GM19463 (cell line): ENCODE results near the gene ABCB9.
"Not testable (repeated sequence)": the region's sequence is repeated elsewhere in the genome, so short reads cannot be mapped to it uniquely, and the experiment has no call there.

Source experiments
- ATAC-seq: cut with Tn5 transposase; IDR thresholded peaks from one replicate; pipeline ENCODE4 v1.9.1; 2021; ENCODE audit warnings: mild to moderate bottlenecking, moderate library complexity; ENCODE audit not compliant: unreplicated experiment

Gene ABCB9

GRCh38 chr12:122903693-122904034 is 62.6 kb downstream of the ABCB9 start:
- ATAC-seq, result no peak

DNA sequence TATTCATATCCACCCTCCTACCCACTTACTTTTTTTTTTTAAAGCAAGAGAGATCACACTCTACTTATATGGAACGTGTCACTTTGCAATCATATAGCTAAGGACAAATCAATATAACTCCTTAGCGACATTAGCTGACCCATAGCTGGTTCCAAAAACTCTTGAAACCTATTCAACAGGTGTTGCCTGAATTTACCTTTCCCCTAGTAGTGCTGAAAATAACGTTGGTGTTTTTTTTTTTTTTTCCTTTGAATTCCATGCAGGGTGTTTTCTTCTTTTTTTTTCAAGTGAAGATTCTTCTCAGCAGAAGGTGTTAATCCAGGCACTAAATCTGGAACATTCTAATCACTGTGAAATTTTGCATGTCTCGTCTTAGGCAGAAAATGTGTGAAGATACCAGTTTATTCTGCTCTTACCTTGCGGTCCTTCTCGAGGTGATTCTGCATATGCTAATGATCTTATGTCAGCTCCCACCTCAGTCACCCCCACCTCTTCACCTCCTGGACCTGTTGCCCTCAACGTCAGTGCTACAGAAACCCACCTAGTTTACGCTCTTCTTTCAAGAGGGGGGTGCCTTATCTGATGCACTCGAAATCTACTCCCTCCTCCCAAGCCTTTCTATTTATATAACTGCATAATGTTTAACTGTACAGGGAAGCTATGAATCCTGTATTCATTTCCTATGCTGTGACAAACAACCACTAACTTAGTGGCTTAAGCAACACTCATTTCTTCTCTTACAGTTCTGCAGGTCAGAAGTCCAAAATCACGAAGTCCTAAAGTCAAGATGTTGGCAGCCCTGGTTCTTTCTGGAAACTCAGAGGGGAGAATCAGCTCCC is 63.2 kb downstream of the ABCB9 start:
- no peak for ATAC-seq

DNA sequence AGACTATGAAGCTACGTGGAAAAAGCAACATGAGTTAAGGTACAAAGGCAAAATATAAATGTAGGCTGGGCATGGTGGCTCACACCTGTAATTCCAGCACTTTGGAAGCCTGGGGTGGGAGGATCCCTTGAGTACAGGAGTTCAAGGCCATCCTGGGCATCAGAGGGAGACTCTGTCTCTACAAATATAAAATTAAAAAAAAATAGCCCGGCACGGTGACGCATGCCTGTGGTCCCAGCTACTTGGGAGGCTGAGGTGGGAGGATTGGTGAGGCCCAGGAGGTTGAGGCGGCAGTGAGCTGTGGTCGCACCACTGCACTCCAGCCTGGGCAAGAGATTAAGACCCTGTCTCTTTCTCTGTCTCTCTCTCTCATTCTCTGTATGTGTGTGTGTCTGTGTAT is 66.4 kb downstream of the ABCB9 start:
- no peak for ATAC-seq

GRCh38 chr12:122896662-122897061 is 69.6 kb downstream of the ABCB9 start:
- ATAC-seq, result no peak

DNA sequence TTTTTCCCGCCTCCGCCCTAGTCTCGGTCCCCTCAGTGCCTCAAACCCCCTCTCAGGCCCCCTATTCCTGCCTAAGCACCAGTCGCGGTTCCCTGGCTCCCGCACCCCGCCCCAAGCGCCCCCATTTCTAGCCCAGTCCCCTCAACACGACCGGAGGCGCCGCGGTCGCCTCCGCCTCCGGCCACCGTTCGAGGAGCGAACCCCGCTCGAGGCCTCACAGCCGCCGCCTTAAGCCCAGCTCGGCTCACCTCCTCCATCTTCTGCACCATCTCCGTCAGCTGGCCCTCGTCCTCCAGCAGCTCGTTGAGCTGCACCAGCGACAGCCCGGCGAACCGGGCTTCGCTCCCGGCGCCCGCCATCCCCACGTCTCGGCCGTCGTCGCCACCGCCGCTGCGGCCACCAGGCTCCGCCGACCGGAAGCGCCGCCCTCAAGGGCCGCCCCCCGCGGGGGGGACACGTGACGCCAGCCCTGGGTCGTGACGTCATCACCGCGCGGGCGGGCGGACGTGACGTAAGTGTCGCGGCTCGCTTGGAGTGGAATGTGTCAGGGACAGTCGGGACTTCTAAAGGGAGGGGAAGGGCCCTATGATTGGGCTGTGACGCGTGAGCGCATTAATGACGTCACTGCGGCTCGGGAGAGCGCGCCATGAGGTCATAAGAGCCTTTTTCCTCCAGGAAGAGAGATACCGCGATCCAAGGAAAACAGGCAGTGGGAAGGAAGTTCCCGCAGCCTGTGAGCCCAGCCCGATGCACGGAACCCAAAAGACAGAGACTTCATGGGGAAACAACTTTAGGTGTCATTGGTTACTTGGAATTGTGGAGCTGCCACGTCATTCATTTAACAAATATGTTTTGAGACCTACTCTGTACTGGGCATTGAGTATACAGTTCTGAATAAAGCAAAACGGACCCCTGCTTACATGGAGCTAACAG is 70.3 kb downstream of the ABCB9 start, which contains the start of gene VPS37B:
VPS37B (minus strand) TSS at position 421 of the 933 bp plus-strand sequence; CDS start at position 359, 62 bp downstream.
- ATAC-seq, result peak; percentile 52

- no peak for ATAC-seq
These were observed 71.0 kb downstream of the ABCB9 start for GRCh38 chr12:122895320-122895703.

DNA sequence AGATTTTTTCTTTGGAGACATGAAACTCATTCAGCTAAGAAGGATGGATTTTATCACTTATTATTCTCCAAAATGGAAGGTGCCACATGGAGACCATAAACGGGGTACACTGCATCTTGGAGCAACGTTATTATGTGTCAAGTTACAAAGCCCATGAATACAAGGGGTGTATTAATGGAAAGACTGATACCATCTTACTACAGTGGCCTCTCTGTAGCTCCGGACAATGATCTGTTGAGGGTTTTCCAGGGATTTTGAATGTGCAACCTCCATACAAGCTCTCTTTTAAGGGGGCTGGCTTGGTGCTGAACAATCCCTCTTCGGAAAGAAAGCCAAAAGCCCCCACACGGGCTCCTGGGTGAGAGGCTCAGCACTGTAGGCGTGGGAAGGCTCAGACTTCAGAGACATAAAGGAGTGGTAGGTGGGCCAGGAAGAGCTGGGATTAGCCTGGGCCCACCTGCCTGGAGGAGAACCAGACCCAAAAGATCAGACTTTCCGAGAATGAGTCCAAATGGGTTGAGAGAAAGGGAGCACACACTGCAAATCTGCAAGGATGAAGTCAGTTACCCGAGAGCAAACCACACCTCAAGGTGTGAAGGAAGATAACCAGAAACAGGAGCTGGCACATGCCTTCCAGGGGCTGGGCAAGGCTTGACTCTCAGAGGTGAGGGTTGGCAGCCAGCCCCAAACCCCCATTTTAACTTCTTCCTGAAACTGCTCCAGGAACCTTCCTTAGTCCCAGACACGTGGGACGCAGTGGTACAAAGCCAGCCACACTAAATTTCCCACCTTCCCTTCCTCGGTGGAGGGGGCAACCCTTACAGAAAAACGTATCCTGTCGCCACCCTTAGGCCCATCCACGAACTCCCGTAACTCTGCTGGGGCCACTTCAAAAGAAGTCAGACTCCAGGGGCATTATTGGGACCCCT is 71.8 kb downstream of the ABCB9 start:
- ATAC-seq, result no peak

- no peak for ATAC-seq
These were observed 72.8 kb downstream of the ABCB9 start for GRCh38 chr12:122893208-122894153.

- not testable (repeated sequence) for ATAC-seq
These were observed 73.5 kb downstream of the ABCB9 start for GRCh38 chr12:122892724-122893123.

DNA sequence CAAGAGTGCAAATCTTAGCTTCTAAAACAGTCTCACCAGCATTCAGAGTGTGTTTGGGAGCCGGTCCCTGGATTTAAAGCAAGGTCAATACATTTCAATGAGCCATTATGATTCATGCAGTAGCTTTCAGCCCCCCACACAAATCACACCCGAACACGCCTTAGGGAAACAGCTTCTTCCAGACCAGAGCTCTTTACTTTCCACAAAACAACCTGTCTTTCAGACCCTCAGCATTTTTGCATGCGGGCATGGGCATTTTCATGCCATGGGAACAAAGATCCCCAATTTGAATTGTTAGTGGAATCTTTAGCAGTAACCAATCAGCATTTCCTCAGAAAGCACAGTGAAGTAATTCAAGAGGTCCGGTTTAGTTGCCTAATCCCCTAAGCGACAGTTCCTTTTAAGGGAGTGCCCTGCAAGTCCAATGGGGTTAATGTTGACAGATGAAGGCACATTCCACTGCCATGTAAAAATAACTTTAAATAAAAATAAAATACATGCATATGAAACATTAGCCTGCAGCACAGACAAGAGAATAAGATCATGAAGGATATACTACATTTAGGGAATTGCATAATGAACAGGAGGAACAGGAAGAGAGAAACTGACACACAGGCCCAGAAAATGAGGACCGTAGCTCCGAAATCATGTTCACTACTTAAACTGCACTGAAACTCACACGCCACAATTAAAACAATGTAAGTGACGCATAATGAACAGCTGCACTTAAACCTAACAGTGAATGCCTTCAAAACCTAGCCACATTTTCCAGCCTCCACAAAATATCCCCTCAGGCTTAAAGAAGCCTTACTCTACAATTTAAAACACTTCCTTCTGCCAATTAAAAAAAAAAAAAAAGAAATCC is 74.4 kb downstream of the ABCB9 start:
- no peak for ATAC-seq

DNA sequence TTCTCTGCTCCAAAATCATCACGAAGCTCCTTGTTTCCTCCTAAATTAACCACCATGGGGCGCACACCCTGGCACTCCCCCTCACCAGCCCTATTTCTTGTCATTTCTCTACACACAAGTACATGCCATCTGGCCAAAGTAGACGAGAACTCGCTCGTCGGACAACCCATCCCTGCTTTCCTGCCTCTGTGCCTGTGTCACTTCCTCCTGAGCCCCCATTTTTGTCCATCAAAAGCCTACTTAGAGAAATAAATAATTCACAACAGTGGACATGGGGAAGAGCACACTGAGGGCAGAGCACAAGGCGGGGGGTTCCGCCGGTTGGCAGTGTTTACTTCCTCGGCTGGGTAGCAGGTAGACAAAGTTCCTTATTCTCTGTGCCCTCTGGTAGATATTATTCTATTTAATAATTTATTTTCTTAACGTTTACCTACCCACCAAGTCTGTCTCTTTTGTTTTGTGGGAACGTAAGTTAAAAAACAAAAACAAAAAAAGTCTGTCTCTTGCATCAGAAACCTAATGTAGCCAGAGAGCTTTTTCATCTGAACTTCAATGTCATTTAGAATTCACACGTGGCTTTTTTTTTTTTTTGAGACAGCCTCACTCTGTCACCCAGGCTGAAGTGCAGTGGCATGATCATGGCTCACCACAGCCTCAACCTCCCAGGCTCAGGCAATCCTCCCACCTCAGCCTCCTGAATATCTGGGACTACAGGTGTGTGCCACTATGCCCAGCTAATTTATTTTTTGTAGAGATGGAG is 76.3 kb downstream of the ABCB9 start:
- ATAC-seq, result no peak

- ATAC-seq, result no peak
These were observed 78.0 kb downstream of the ABCB9 start for GRCh38 chr12:122888232-122888752.

DNA sequence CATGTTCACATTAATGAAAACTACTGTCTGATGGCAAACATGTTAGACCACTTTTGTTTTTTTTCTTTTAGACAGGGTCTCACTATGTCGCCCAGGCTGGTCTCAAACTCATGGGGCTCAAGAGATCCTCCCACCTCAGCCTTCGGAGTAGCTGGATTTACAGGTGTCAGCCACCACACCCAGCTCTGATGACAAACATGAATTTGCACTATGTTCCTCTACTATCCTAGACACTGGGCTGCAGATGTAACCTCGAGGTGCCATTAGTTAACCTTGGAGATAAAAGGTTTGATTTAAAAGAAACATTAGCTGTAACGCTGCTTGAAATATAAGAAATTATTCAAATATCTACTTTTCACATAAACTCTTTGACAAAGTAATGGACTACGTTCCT is 78.4 kb downstream of the ABCB9 start:
- ATAC-seq, result peak; percentile 19

DNA sequence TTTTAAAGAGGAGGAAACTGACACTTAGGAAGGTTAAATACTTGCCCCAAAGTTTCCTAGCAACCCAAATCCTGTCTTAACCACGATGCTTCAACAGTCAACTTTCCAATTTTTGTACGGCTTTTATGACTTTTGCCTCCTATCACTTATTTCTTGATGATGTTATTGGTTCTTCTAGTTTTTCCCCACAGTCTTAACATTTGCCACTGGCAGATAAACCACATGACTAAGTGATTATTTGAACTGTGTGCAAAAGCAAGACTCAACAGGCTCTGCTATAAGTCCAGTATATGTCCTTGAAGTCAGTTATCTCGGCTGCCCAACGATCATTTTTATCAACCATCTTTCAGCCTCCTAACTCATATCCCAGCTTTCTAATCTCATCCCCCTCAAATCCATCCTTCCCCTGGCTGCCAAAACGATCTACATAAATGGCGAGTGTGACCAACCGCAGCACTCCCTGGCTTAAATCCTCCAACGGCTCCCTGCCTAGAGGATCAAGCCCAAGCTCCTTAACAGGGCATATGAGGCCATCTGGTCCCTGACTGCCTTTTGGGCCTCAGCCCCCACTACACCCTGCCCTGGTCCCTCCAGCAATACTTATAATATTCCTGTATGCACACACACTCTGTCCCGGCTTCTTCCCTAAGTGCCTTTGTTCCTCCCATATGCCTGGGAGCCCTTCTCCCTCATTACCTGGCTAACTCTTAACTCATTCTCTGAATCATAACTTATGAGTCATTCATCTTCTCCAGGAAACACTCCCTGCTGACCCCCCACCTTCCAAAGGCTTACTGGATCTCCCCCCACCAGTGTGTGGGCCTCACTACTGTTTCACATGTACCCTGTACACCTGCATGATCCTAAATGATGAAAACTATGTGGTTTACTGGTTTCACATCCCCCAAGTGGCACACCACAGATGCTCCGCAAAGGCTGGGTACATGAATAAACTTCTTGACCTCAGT is 79.1 kb downstream of the ABCB9 start:
- peak; percentile 88 for ATAC-seq

DNA sequence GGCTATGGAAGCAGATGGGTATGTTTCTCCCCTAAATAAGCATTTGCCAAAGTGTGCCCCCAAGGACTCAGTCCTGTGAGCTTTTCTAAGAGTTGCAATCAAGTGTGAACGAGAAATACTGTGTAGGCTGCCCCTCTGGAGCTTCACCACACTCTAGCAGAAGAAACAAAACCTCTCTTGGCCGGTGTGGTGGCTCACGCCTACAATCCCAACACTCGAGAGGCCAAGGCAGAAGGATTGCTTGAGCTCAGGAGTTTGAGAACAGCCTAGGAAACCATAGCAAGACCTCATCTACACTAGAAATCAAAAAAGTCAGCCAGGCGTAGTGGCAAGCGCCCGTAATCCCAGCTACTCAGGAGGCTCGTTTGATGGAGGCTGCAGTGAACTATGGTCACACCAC is 80.1 kb downstream of the ABCB9 start:
- no peak for ATAC-seq

DNA sequence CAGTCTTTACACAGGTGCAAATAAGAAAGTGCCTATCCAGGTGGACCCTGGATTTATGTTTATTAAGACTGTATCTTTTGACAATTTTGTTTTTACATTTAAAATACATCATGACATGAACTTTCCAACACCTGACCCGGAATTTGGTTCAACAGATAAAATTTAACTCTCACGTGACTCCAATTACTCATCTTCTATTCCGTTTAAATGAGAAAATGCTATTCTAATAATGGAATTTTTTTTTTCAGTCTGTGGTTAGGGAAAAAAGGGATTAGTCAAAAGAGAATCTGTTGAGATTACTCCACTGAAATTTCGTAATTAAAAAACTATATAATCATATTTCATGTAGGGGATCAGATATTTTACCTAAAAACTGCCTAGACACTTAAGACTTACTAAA is 81.4 kb downstream of the ABCB9 start:
- ATAC-seq, result no peak
